Measurements from ENCODE around the gene RRP15.

The RRP15 gene

DNA sequence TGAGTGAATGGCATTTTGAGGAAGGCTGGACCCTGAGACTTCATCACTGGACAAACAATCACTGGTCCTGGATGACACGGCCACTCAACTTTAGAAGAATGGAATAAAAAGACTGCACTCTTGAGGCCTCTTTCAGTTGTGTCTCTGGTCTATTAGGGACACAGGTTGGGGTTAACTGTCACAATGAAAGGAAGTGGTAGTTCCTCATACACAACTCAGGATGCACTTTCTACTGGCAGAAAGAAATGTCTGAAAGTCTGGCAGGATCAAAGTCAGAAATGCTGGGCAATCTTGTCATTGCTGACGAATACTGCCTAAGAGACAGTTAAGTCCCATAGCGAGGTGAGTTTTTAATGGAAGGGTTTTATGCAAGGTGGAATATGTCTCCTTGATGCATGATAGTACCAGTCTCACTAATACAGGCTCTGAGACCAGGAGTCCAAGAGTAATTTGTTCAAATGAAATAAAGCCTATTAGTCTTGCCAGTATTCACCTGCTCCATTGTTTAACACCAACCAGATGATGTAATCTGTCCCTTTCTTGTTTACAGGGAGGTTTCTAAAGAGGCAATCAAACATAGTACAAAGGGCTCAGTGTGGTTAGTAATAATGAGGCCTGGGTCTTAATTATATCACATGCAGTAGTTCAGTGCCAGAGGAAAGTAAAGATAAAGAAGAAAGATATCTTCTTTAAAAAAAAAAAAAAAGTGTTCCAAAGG is 11.2 kb upstream of the RRP15 start:
- H3K36me3 Mint-ChIP-seq: no peaks in the 10 kb centered on the region
- H3K4me3 Mint-ChIP-seq: no peak overlapping the region
- no peak for DNase-seq
- H3K4me1 Mint-ChIP-seq: no peaks in the 10 kb centered on the region
- H3K27ac Mint-ChIP-seq: no peak overlapping the region
- H3K9me3 Mint-ChIP-seq: no peaks in the 10 kb centered on the region
- CTCF ChIA-PET: no interaction called here
- H3K27me3 Mint-ChIP-seq: peaks cover 10% of the 10 kb centered on the region

- DNase-seq: no peak
- Mint-ChIP-seq H3K4me3 (no peak overlapping the region), H3K9me3 (no peaks in the 10 kb centered on the region), H3K4me1 (no peaks in the 10 kb centered on the region), H3K27me3 (peaks cover 10% of the 10 kb centered on the region), H3K36me3 (no peaks in the 10 kb centered on the region), H3K27ac (no peak overlapping the region)
- CTCF ChIA-PET: no interaction called here
Observed at GRCh38 chr1:218274511-218274910, 10.6 kb upstream of the RRP15 start.

GRCh38 chr1:218275823-218276222 is 9.3 kb upstream of the RRP15 start:
- DNase-seq: no peak
- H3K4me3 Mint-ChIP-seq: no peak overlapping the region
- H3K4me1 Mint-ChIP-seq: no peaks in the 10 kb centered on the region
- H3K27ac Mint-ChIP-seq: no peak overlapping the region
- H3K27me3 Mint-ChIP-seq: peaks cover 10% of the 10 kb centered on the region
- CTCF ChIA-PET: interaction anchor here (1.1 kb wide), 1 partner anchor 63 kb away, joined by 3 read pairs; no protein-coding TSS in a partner anchor
- H3K9me3 Mint-ChIP-seq: no peaks in the 10 kb centered on the region
- H3K36me3 Mint-ChIP-seq: no peaks in the 10 kb centered on the region

- Mint-ChIP-seq H3K27ac (no peak overlapping the region), H3K27me3 (peaks cover 19% of the 10 kb centered on the region), H3K4me1 (peaks cover 20% of the 10 kb centered on the region), H3K9me3 (peaks cover 3% of the 10 kb centered on the region), H3K4me3 (no peak overlapping the region), H3K36me3 (no peaks in the 10 kb centered on the region)
- CTCF ChIA-PET: no interaction called here
- DNase-seq: no peak
Observed at GRCh38 chr1:218281285-218281684, 3.8 kb upstream of the RRP15 start.

DNA sequence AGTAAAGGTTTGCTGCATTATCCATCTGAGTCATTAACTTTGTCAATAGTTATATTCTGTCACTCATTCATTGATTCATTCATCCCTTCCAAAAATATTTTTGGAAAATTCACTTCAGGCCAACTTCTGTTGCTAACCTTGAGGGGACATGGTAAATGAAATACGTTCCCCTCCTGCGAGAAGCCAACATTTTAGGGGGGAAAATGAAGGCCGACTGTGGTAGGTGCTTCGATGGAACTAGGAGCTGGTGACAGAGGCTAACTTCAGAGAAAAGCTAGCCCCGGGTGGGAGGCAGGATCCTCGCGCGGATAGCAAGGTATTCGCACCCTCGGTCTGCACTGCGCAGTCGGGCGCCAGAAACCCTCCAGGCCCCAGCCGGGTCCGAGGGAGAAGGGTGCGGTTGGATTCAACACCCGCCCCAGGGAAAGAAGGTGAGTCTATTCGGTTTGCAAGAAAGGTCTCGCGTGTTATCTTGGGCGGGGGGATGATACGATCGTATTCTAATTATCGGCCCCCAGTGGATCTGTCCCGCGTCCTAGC is 646 bp upstream of the RRP15 start:
- CTCF ChIA-PET: interaction anchor here (1.5 to 1.9 kb wide), 2 partner anchors 11 to 46 kb away, joined by 3 to 8 read pairs; no protein-coding TSS in a partner anchor
- Mint-ChIP-seq H3K27ac (peak overlapping the region; percentile 92), H3K36me3 (no peaks in the 10 kb centered on the region), H3K9me3 (peaks cover 3% of the 10 kb centered on the region), H3K4me3 (peak overlapping the region; percentile 94), H3K27me3 (peaks cover 15% of the 10 kb centered on the region), H3K4me1 (peaks cover 31% of the 10 kb centered on the region)
- DNase-seq: no peak

DNA sequence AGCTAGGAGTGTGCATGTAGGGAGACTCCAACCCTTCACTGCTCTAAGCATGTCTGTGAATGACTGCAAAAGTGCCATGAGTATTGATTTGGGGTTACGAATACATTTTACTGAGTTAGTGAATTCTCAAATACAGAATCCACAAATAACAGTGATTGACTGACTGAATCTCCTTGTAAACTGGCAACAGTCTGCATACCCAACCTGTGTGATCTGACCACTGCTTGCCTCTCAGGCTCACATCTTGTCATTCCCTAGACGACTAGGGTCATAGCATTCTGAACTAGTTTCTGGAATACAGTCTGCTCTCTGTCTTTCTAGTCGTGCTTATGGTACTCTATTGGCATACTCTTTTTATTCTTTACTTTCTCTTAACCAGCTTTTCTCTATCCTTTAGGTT is 7.4 kb downstream of the RRP15 start:
- no peaks in the 10 kb centered on the region for H3K27me3 Mint-ChIP-seq
- no peak overlapping the region for H3K27ac Mint-ChIP-seq
- H3K36me3 Mint-ChIP-seq: peaks cover 1% of the 10 kb centered on the region
- no peaks in the 10 kb centered on the region for H3K9me3 Mint-ChIP-seq
- CTCF ChIA-PET: no interaction called here
- H3K4me1 Mint-ChIP-seq: peaks cover 5% of the 10 kb centered on the region
- no peak overlapping the region for H3K4me3 Mint-ChIP-seq
- no peak for DNase-seq

- H3K36me3 Mint-ChIP-seq: peaks cover 1% of the 10 kb centered on the region
- H3K4me3 Mint-ChIP-seq: no peak overlapping the region
- no peaks in the 10 kb centered on the region for H3K9me3 Mint-ChIP-seq
- DNase-seq: no peak
- CTCF ChIA-PET: interaction anchor here (2.5 kb wide), 1 partner anchor 9 kb away, joined by 8 read pairs; the partner anchor contains the start of gene RRP15
- H3K4me1 Mint-ChIP-seq: no peaks in the 10 kb centered on the region
- H3K27ac Mint-ChIP-seq: no peak overlapping the region
- H3K27me3 Mint-ChIP-seq: no peaks in the 10 kb centered on the region
Observed at GRCh38 chr1:218294546-218294945, 9.5 kb downstream of the RRP15 start.

GRCh38 chr1:218296162-218296561 is 11.1 kb downstream of the RRP15 start:
- DNase-seq: no peak
- Mint-ChIP-seq H3K36me3 (peaks cover 1% of the 10 kb centered on the region), H3K9me3 (no peaks in the 10 kb centered on the region), H3K4me3 (no peak overlapping the region), H3K27me3 (no peaks in the 10 kb centered on the region), H3K4me1 (no peaks in the 10 kb centered on the region), H3K27ac (no peak overlapping the region)
- CTCF ChIA-PET: interaction anchor here (2.5 kb wide), 1 partner anchor 11 kb away, joined by 8 read pairs; the partner anchor contains the start of gene RRP15

DNA sequence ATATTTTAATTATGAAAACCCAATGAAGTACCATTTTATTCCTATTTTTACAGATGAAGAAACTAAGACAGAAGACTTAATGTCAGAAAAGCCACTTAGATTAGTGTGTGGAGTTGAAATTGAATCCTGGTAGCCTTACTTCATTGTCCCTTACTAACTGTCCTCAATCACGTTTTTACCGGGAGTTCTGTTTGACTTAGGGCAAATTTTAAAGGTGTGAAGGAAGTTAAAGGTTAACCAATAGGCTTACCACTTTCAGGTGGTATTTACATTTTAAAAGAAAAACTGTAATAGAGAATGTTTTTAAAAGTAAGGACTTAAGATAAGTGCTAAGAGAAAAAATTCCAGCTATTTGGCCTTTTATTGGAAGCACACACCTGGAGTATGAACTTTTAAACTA is 12.4 kb downstream of the RRP15 start:
- H3K27ac Mint-ChIP-seq: no peak overlapping the region
- CTCF ChIA-PET: no interaction called here

GRCh38 chr1:218297867-218298266 is 12.8 kb downstream of the RRP15 start:
- peaks cover 2% of the 10 kb centered on the region for H3K4me1 Mint-ChIP-seq
- H3K27me3 Mint-ChIP-seq: no peaks in the 10 kb centered on the region
- H3K9me3 Mint-ChIP-seq: no peaks in the 10 kb centered on the region
- H3K36me3 Mint-ChIP-seq: peaks cover 6% of the 10 kb centered on the region
- no peak for DNase-seq
- no peak overlapping the region for H3K4me3 Mint-ChIP-seq
- H3K27ac Mint-ChIP-seq: no peak overlapping the region
- CTCF ChIA-PET: no interaction called here

More for the DNA sequence above, 12.4 kb downstream of the RRP15 start:
- H3K4me3 Mint-ChIP-seq: no peak overlapping the region
- peaks cover 6% of the 10 kb centered on the region for H3K36me3 Mint-ChIP-seq
- no peak for DNase-seq
- H3K9me3 Mint-ChIP-seq: no peaks in the 10 kb centered on the region
- H3K27me3 Mint-ChIP-seq: no peaks in the 10 kb centered on the region
- peaks cover 2% of the 10 kb centered on the region for H3K4me1 Mint-ChIP-seq

DNA sequence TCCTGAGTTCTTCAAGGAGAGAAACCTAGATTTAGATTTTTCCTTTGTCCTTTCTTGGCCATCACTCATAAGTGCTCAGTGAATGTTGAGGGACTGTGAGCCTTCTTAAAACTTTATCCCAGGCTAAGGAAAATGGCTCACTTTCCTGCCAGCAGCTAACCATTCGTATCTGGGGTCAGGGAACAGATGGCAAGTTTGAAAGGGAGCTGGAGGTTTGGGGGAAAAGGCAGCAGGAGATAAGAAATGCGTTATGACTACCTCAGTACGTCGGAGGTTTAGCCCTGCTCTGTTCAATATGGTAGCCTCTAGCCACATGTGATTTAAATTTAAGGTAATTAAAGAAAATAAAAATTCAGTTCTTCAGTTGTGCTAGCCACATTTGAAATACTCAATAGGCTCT is 13.3 kb downstream of the RRP15 start:
- Mint-ChIP-seq H3K36me3 (peaks cover 6% of the 10 kb centered on the region), H3K9me3 (no peaks in the 10 kb centered on the region)
- CTCF ChIA-PET: no interaction called here

GRCh38 chr1:218299416-218299815 is 14.3 kb downstream of the RRP15 start:
- Mint-ChIP-seq H3K27me3 (no peaks in the 10 kb centered on the region), H3K27ac (no peak overlapping the region), H3K4me3 (no peak overlapping the region), H3K9me3 (no peaks in the 10 kb centered on the region), H3K36me3 (peaks cover 6% of the 10 kb centered on the region), H3K4me1 (peaks cover 5% of the 10 kb centered on the region)
- DNase-seq: no peak
- CTCF ChIA-PET: interaction anchor here (0.7 to 1.2 kb wide), 3 partner anchors 9 to 31 kb away, joined by 3 to 5 read pairs (median 5); no protein-coding TSS in a partner anchor

More for the DNA sequence above, 13.3 kb downstream of the RRP15 start:
- Mint-ChIP-seq H3K27ac (no peak overlapping the region), H3K4me3 (no peak overlapping the region), H3K4me1 (peaks cover 5% of the 10 kb centered on the region), H3K27me3 (no peaks in the 10 kb centered on the region)
- no peak for DNase-seq

DNA sequence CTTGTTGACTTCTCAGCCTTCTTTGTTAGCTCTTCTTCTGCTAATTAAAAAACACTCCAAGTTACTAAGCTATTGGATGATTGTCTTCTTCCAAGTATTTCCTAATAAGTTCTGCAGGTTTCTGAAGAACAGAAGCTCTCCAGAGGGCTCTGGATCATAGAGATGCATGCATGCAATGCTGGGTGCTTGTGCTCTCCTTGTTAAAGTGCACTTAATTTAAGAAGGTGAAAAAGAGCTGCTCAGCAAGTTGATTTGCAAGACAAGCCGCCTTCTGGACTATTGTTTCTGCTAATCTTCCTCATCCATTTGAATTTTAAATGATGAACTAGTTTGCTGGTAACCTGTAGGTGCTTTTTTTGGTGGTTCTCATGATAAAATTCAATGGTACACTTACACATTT is 16.1 kb downstream of the RRP15 start:
- CTCF ChIA-PET: interaction anchor here (1.0 kb wide), 1 partner anchor 10 kb away, joined by 3 read pairs; no protein-coding TSS in a partner anchor
- H3K9me3 Mint-ChIP-seq: no peaks in the 10 kb centered on the region
- peaks cover 5% of the 10 kb centered on the region for H3K4me1 Mint-ChIP-seq
- no peak overlapping the region for H3K27ac Mint-ChIP-seq
- peaks cover 7% of the 10 kb centered on the region for H3K36me3 Mint-ChIP-seq
- no peak overlapping the region for H3K4me3 Mint-ChIP-seq
- no peak for DNase-seq
- no peaks in the 10 kb centered on the region for H3K27me3 Mint-ChIP-seq

- Mint-ChIP-seq H3K36me3 (peaks cover 8% of the 10 kb centered on the region), H3K27me3 (no peaks in the 10 kb centered on the region), H3K4me1 (peaks cover 5% of the 10 kb centered on the region), H3K9me3 (no peaks in the 10 kb centered on the region), H3K4me3 (no peak overlapping the region), H3K27ac (no peak overlapping the region)
- CTCF ChIA-PET: interaction anchor here (0.7 kb wide), 1 partner anchor 1357 kb away, joined by 3 read pairs; no protein-coding TSS in a partner anchor
- no peak for DNase-seq
Observed at GRCh38 chr1:218302155-218302554, 17.1 kb downstream of the RRP15 start.
